ENCODE measurements around the gene ZNF454. TPM values are rescaled to one million over a fixed set of nuclear protein-coding genes. Genes with fewer than 3 reads are reported as not detected.

The ZNF454 gene
- polyA plus RNA-seq, 1 donor from 2014 or later, result 0.61 TPM

DNA sequence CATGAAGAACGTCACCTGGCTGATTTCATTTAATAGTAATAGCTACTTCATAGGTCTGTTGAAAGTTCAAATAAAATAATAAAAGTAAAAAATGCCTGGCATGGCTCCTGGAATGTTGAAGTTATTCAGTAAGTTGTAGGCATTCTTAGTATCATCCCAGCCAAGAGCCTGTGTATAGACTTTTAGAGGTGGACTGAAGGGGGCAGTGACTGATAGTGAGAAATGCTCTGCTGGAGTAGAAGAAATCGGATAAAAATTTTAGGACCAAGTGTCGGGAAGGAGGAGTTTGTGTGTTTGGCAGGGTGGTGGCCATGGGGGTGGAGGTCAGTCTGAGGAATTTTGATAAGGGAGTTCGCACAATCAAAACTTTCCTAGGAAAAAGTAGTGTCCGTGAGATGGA, 41.7 kb upstream of the ZNF454 start:
- no peaks in the 10 kb centered on the region for H3K27me3 ChIP-seq (ENCODE audit: insufficient read depth, low read depth, low read length)
- no peak for TF ChIP-seq TAF1 (IDR thresholded peaks at IDR 0.05; ENCODE audit: low read depth)
- TF ChIP-seq EP300 (conservative IDR thresholded peaks at IDR 0.05; ENCODE audit: poor library complexity, severe bottlenecking), result no peak
- TF ChIP-seq SMC3 (conservative IDR thresholded peaks at IDR 0.05; ENCODE audit: poor library complexity), result no peak
- TF ChIP-seq, protein P1, sequence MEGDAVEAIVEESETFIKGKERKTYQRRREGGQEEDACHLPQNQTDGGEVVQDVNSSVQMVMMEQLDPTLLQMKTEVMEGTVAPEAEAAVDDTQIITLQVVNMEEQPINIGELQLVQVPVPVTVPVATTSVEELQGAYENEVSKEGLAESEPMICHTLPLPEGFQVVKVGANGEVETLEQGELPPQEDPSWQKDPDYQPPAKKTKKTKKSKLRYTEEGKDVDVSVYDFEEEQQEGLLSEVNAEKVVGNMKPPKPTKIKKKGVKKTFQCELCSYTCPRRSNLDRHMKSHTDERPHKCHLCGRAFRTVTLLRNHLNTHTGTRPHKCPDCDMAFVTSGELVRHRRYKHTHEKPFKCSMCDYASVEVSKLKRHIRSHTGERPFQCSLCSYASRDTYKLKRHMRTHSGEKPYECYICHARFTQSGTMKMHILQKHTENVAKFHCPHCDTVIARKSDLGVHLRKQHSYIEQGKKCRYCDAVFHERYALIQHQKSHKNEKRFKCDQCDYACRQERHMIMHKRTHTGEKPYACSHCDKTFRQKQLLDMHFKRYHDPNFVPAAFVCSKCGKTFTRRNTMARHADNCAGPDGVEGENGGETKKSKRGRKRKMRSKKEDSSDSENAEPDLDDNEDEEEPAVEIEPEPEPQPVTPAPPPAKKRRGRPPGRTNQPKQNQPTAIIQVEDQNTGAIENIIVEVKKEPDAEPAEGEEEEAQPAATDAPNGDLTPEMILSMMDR (IDR thresholded peaks at IDR 0.05; ENCODE audit: poor library complexity, severe bottlenecking), result no peak
- TF ChIP-seq, protein P2, sequence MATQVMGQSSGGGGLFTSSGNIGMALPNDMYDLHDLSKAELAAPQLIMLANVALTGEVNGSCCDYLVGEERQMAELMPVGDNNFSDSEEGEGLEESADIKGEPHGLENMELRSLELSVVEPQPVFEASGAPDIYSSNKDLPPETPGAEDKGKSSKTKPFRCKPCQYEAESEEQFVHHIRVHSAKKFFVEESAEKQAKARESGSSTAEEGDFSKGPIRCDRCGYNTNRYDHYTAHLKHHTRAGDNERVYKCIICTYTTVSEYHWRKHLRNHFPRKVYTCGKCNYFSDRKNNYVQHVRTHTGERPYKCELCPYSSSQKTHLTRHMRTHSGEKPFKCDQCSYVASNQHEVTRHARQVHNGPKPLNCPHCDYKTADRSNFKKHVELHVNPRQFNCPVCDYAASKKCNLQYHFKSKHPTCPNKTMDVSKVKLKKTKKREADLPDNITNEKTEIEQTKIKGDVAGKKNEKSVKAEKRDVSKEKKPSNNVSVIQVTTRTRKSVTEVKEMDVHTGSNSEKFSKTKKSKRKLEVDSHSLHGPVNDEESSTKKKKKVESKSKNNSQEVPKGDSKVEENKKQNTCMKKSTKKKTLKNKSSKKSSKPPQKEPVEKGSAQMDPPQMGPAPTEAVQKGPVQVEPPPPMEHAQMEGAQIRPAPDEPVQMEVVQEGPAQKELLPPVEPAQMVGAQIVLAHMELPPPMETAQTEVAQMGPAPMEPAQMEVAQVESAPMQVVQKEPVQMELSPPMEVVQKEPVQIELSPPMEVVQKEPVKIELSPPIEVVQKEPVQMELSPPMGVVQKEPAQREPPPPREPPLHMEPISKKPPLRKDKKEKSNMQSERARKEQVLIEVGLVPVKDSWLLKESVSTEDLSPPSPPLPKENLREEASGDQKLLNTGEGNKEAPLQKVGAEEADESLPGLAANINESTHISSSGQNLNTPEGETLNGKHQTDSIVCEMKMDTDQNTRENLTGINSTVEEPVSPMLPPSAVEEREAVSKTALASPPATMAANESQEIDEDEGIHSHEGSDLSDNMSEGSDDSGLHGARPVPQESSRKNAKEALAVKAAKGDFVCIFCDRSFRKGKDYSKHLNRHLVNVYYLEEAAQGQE (IDR thresholded peaks at IDR 0.05; ENCODE audit: borderline replicate concordance), result no peak
- no peak for TF ChIP-seq MXI1 (conservative IDR thresholded peaks at IDR 0.05; ENCODE audit: poor library complexity, severe bottlenecking)
- no peak for TF ChIP-seq POLR2AphosphoS5 (IDR thresholded peaks at IDR 0.05)
- TF ChIP-seq RAD21 (conservative IDR thresholded peaks at IDR 0.05), result no peak
- TF ChIP-seq EZH2 (IDR thresholded peaks at IDR 0.05; ENCODE audit: borderline replicate concordance, insufficient read depth, low read length, poor library complexity, severe bottlenecking), result no peak
- no peak overlapping the region for H3K9ac ChIP-seq (ENCODE audit: low read length)
- H3K9me3 ChIP-seq (ENCODE audit: low read length), result no peaks in the 10 kb centered on the region
- H3K9me2 ChIP-seq (ENCODE audit: insufficient read depth, low read length), result no peaks in the 10 kb centered on the region
- H3K79me2 ChIP-seq (replicated peaks; ENCODE audit: insufficient read depth, low read length), result no peaks in the 10 kb centered on the region
- no peak overlapping the region for H3K27ac ChIP-seq (ENCODE audit: low read length)
- no peaks in the 10 kb centered on the region for H4K20me1 ChIP-seq (ENCODE audit: insufficient read depth)
- no peaks in the 10 kb centered on the region for H3F3A ChIP-seq (ENCODE audit: insufficient read depth, low read length, poor library complexity, severe bottlenecking)
- H2AFZ ChIP-seq (ENCODE audit: low read depth, low read length), result no peak overlapping the region
- H3K4me2 ChIP-seq (ENCODE audit: low read length), result no peak overlapping the region
- H3K36me3 ChIP-seq (ENCODE audit: insufficient read depth, low read length), result no peaks in the 10 kb centered on the region
- no peak overlapping the region for H3K4me3 ChIP-seq (ENCODE audit: low read length)

GRCh38 chr5:178902849-178903248, 38.1 kb upstream of the ZNF454 start:
- H3K27me3 ChIP-seq (ENCODE audit: insufficient read depth, low read depth, low read length), result no peaks in the 10 kb centered on the region
- no peaks in the 10 kb centered on the region for H4K20me1 ChIP-seq (ENCODE audit: insufficient read depth)
- H2AFZ ChIP-seq (ENCODE audit: low read depth, low read length), result no peak overlapping the region
- peaks cover 3% of the 10 kb centered on the region for H3K36me3 ChIP-seq (ENCODE audit: insufficient read depth, low read length)
- no peaks in the 10 kb centered on the region for H3K9me2 ChIP-seq (ENCODE audit: insufficient read depth, low read length)
- peaks cover 6% of the 10 kb centered on the region for H3K9me3 ChIP-seq (ENCODE audit: low read length)
- no peak overlapping the region for H3K9ac ChIP-seq (ENCODE audit: low read length)
- H3F3A ChIP-seq (ENCODE audit: insufficient read depth, low read length, poor library complexity, severe bottlenecking), result no peaks in the 10 kb centered on the region
- no peak for TF ChIP-seq EP300 (conservative IDR thresholded peaks at IDR 0.05; ENCODE audit: poor library complexity, severe bottlenecking)
- TF ChIP-seq, protein P2 (IDR thresholded peaks at IDR 0.05; ENCODE audit: borderline replicate concordance), result no peak
- no peak for TF ChIP-seq MXI1 (conservative IDR thresholded peaks at IDR 0.05; ENCODE audit: poor library complexity, severe bottlenecking)
- TF ChIP-seq RAD21 (conservative IDR thresholded peaks at IDR 0.05), result no peak
- TF ChIP-seq POLR2AphosphoS5 (IDR thresholded peaks at IDR 0.05), result no peak
- no peak for TF ChIP-seq SMC3 (conservative IDR thresholded peaks at IDR 0.05; ENCODE audit: poor library complexity)
- no peak for TF ChIP-seq EZH2 (IDR thresholded peaks at IDR 0.05; ENCODE audit: borderline replicate concordance, insufficient read depth, low read length, poor library complexity, severe bottlenecking)
- H3K79me2 ChIP-seq (replicated peaks; ENCODE audit: insufficient read depth, low read length), result no peaks in the 10 kb centered on the region
- no peak overlapping the region for H3K4me2 ChIP-seq (ENCODE audit: low read length)
- H3K4me3 ChIP-seq (ENCODE audit: low read length), result no peak overlapping the region
- H3K27ac ChIP-seq (ENCODE audit: low read length), result no peak overlapping the region
